Activated naive CD8-positive, alpha-beta T cell treated with anti-CD3 and anti-CD28 coated beads, Interleukin-2, amount 10 ng/mL, durations not matched to agents 7 days and 5 days (primary cell): ENCODE data around the gene ATXN1. TPM values are rescaled to one million over a fixed set of nuclear protein-coding genes. Genes with fewer than 3 reads are reported as not detected.
"Not testable (repeated sequence)": the region's sequence is repeated elsewhere in the genome, so short reads cannot be mapped to it uniquely, and the experiment has no call there.

Experiments
- ATAC-seq: fragments of 150-1000 bp; cut with Tn5 transposase; one replicate; pipeline ENCODE4 v1.10.0; 2021; ENCODE audit warnings: low read depth, moderate library complexity
- POLR2A ChIA-PET: fragments of 350-600 bp; sonication (Branson Sonifier 250); formaldehyde crosslinking; loops from one replicate; lab custom pipeline; 2021; ENCODE audit warnings: antibody characterized with exemption; lab: Charles Lee
- DNase-seq: peaks from one replicate; pipeline ENCODE4 v3.0.0; 2021
- H3K27ac Mint-ChIP-seq: one replicate; pipeline ENCODE4 v1.8.0; 2022; ENCODE audit warnings: mild to moderate bottlenecking, mixed read lengths
- H3K27me3 Mint-ChIP-seq: one replicate; pipeline ENCODE4 v1.8.0; 2022; ENCODE audit warnings: mild to moderate bottlenecking, moderate library complexity, mixed read lengths
- H3K36me3 Mint-ChIP-seq: one replicate; pipeline ENCODE4 v1.8.0; 2021; ENCODE audit warnings: mild to moderate bottlenecking, mixed read lengths
- H3K4me1 Mint-ChIP-seq: one replicate; pipeline ENCODE4 v1.8.0; 2021; ENCODE audit warnings: mixed read lengths
- H3K4me3 Mint-ChIP-seq: one replicate; pipeline ENCODE4 v1.8.0; 2022; ENCODE audit warnings: mild to moderate bottlenecking, moderate library complexity, mixed read lengths
- H3K9me3 Mint-ChIP-seq: one replicate; pipeline ENCODE4 v1.8.0; 2021; ENCODE audit warnings: mixed read lengths
- total RNA-seq, 2 experiments: library from RNA; stranded (reverse); gene quantifications; one replicate each; pipeline ENCODE4 v1.2.3, GENCODE V29; 2021

Gene ATXN1
- total RNA-seq, 2 experiments from 2014 or later: 63.6 to 67.2 TPM

DNA sequence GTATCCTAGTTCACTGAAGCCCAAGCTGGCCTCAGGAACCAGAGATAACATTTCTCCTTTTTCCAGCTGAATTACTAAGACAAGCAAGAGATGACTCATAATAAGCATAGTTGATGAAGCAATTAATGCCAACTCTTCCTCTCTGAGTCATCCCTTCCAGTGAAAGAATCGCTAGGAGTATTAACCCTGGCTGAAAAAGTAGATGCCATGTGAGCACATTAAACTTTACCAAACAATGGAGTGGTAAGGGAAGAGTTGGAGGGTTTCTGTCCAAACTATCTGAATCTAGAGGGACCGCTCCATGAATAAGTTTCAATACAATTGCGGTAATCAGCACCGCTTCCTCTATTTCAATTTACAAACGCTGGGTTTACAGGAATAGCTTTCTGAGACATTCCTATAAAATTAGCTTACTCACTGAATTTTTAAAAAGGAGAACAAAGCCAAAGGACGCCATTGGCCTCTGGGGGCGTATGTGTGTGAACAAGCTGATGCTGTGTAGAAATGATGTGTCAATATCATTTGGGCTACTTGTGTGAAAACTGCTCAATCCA, 48.3 kb downstream of the ATXN1 start:
- peaks cover 25% of the 10 kb centered on the region for H3K4me1 Mint-ChIP-seq
- peak overlapping the region; percentile 88 for H3K27ac Mint-ChIP-seq
- POLR2A ChIA-PET: interaction anchor here (0.9 kb wide), 1 partner anchor 48 kb away, joined by 6 read pairs; the partner anchor contains the start of gene ATXN1
- peak; percentile 19 for ATAC-seq
- H3K9me3 Mint-ChIP-seq: no peaks in the 10 kb centered on the region
- DNase-seq: no peak
- no peaks in the 10 kb centered on the region for H3K27me3 Mint-ChIP-seq
- peaks cover 9% of the 10 kb centered on the region for H3K36me3 Mint-ChIP-seq
- peak overlapping the region; percentile 77 for H3K4me3 Mint-ChIP-seq

DNA sequence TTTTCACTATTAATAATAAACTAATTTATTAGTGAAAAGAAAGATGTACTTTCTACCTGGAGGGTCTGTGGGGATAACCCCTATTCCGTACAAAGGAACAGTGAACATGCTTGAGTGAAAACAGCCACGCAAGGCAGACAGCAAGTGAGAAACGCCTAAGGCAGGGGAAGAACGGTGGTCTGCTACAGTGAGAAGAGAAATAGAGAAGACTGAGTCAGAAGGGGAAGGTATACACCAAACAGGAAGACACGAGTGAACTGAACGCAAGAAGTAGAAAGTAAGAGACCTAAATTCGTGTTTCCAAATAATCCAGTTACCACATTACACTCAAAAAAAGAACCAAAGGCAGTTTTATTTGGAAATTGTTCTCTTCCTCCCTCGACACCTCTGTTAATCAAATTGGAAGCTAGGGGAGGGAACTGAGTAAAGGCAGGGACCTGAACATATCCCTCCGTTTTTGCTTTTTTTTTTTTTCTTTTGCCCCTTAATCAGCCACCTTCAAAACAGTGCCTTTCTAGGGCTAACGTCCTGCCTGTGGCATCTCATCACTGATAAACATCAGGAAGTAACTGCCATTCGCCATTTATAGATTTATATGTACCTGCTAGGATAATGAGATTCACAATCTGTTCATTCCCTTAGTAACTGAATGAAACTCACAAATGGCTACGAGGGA, 48.9 kb downstream of the ATXN1 start:
- POLR2A ChIA-PET: interaction anchor here (0.9 kb wide), 1 partner anchor 49 kb away, joined by 6 read pairs; the partner anchor contains the start of gene ATXN1
- Mint-ChIP-seq H3K27me3 (no peaks in the 10 kb centered on the region), H3K27ac (peak overlapping the region; percentile 88), H3K36me3 (peaks cover 7% of the 10 kb centered on the region), H3K4me3 (peak overlapping the region; percentile 77), H3K4me1 (peaks cover 28% of the 10 kb centered on the region), H3K9me3 (no peaks in the 10 kb centered on the region)
- no peak for DNase-seq
- ATAC-seq: peak; percentile 85

DNA sequence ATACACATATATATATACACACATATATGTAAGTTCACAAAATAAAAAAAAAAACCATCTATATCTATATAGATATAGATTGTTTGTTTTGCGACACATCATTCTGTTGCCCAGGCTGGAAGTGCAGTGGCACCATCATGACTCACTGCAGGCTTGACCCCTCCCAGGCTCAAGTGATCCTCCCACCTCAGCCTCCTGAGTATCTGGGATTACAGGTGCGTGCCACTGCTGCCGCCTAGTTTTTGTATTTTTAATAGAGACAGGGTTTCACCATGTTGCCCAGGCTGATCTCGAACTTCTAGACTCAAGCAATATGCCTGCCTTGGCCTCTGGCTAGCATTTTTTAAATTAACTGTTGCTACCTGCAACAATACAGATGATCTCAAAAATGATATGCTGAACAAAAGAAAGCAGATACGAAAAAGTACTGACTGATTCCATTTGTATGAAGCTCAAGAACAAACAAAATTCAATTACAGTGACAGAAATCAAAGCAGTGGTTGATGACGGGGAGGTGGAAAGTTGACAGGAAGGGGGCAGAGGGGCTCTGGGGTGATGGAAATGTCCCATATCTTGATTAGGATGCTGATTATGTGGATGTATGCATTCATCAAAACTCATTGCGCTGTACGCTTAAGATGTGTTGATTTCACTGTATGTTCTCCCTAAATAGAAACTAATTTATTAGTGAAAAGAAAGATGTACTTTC, 49.6 kb downstream of the ATXN1 start:
- Mint-ChIP-seq H3K4me3 (peak overlapping the region; percentile 77), H3K4me1 (peaks cover 33% of the 10 kb centered on the region), H3K36me3 (peaks cover 9% of the 10 kb centered on the region), H3K27ac (peak overlapping the region; percentile 80), H3K27me3 (no peaks in the 10 kb centered on the region), H3K9me3 (no peaks in the 10 kb centered on the region)
- POLR2A ChIA-PET: no interaction called here
- DNase-seq (no peak), ATAC-seq (no peak)

DNA sequence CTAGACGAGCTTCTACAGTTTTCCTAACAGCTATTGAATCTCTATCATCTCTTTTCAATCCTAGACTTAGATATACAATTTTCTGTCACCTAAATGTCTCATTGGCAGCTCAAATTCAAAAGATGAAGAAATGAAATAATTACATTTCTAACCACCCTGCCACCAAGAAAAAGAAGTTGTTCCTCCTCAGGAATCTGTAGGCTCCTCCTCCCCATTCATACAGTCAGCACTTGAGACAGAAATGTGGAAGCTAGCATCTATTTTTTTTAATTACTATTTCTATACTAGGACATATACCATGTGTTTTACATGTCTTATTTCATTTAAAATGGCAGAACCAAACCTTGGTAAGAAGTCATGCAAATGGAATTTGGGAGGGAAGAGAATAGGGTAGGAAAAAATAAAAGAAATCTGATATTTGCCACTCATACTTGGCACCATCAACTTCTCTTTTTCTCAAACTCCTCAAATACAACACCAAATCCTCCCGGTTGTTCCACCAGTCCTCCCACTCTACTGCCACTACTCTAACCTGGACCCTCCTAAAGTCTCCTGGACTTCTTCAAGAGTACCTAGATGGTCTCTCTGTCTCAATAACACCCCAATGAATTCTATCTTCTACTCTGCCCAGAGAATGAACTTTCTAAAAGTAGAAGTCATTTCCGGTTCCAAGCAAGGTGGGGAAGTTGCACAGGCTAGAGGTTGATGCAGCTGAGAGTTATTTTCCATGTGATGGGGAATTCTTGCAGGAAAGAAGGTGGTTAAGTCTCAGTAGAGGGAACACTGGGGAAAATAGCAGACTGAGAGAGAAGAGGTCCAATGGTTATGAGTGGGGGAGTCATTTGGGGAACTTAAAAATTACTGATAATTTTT, 54.1 kb downstream of the ATXN1 start:
- no peaks in the 10 kb centered on the region for H3K27me3 Mint-ChIP-seq
- H3K4me1 Mint-ChIP-seq: peaks cover 42% of the 10 kb centered on the region
- POLR2A ChIA-PET: no interaction called here
- peak overlapping the region; percentile 26 for H3K4me3 Mint-ChIP-seq
- peaks cover 8% of the 10 kb centered on the region for H3K36me3 Mint-ChIP-seq
- ATAC-seq (no peak), DNase-seq (no peak)
- no peaks in the 10 kb centered on the region for H3K9me3 Mint-ChIP-seq
- H3K27ac Mint-ChIP-seq: no peak overlapping the region

DNA sequence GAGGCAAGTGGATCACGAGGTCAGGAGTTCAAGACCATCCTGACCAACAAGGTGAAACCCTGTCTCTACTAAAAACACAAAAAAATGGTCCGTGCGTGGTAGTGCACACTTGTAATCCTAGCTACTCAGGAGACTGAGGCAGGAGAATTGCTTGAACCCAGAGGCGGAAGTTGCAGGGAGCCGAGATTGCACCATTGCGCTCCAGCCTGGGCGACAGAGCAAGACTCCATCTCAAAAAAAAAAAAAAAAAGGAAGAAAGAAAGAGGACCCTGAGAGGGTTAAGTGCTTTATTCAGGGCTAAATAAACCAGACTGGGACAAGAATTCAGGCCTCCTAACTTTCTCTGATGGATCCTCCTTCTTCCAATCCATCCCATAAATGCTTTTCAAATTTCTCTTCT, 54.8 kb downstream of the ATXN1 start:
- not testable (repeated sequence) for H3K27ac Mint-ChIP-seq, DNase-seq, H3K9me3 Mint-ChIP-seq, ATAC-seq, H3K4me3 Mint-ChIP-seq, H3K36me3 Mint-ChIP-seq, H3K27me3 Mint-ChIP-seq
- POLR2A ChIA-PET: interaction anchor here (0.6 kb wide), 1 partner anchor 9 kb away, joined by 4 read pairs; no protein-coding TSS in a partner anchor
- H3K4me1 Mint-ChIP-seq: peaks cover 37% of the 10 kb centered on the region

DNA sequence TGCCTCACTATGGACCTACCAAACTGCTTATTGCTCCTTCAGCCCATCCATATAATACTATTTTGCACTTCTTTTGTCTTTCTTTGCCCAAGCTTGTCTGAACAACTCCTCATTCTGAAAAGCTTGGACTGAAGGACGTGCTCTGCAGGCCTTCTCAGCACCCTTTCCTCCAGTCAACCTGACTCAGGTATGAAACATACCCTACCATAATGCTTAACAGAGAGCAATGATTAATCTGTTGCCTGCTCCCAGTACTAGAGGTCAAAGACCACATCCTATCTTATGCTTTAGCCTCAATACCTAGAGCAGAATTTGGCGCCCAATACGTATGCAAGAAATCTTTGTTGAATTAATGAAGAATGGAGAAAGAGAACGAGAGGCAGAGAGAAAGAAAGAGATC, 55.2 kb downstream of the ATXN1 start:
- Mint-ChIP-seq H3K27ac (no peak overlapping the region), H3K36me3 (peaks cover 10% of the 10 kb centered on the region), H3K4me1 (peaks cover 37% of the 10 kb centered on the region), H3K9me3 (no peaks in the 10 kb centered on the region), H3K4me3 (no peak overlapping the region), H3K27me3 (no peaks in the 10 kb centered on the region)
- POLR2A ChIA-PET: interaction anchor here (0.6 kb wide), 1 partner anchor 10 kb away, joined by 4 read pairs; no protein-coding TSS in a partner anchor
- ATAC-seq (no peak), DNase-seq (no peak)

DNA sequence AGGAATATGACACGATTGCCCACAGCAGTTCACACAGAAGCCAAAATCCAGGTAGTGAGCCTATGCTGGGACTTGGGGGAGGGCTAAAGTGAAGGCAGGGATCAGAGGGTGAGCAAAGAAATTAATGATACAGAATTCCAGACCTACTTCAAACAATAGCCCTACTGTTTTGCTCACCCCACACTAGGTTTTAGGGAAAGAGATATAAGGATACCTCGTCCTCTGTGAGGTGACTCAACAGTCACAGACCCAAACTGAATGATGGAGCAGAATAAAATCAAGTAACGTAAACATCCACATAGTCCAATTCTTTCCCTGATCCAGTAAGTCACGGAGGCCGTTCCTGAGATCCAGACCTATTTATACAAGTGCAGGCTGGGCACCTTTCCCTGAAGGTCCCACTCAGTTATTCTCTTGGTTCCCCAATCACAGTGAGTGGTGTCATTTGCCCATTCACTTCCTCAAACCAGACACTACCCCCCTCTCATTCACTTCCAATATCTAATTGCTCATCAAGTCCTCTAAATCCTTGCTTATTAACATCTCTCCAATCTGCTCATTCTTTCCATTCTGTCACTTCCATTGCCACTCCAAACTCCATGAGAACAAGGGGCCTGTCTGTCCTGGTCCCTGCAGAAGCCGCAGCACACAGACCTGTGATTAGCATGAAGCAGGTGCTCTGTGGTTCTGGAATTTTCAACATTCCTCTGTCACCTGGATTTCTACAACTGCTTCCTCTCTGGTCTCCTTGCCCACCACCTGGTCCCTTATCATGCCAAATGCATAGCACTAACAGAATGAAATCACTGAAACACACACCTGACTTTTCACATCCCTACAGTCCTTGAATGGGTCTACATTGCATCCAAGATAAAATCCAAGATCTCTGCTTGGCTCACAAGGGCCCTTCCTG, 55.9 kb downstream of the ATXN1 start:
- H3K9me3 Mint-ChIP-seq: no peaks in the 10 kb centered on the region
- no peak overlapping the region for H3K4me3 Mint-ChIP-seq
- ATAC-seq (no peak), DNase-seq (no peak)
- peaks cover 10% of the 10 kb centered on the region for H3K36me3 Mint-ChIP-seq
- POLR2A ChIA-PET: no interaction called here
- H3K4me1 Mint-ChIP-seq: peaks cover 42% of the 10 kb centered on the region
- H3K27ac Mint-ChIP-seq: peak overlapping the region; percentile 23
- H3K27me3 Mint-ChIP-seq: no peaks in the 10 kb centered on the region

DNA sequence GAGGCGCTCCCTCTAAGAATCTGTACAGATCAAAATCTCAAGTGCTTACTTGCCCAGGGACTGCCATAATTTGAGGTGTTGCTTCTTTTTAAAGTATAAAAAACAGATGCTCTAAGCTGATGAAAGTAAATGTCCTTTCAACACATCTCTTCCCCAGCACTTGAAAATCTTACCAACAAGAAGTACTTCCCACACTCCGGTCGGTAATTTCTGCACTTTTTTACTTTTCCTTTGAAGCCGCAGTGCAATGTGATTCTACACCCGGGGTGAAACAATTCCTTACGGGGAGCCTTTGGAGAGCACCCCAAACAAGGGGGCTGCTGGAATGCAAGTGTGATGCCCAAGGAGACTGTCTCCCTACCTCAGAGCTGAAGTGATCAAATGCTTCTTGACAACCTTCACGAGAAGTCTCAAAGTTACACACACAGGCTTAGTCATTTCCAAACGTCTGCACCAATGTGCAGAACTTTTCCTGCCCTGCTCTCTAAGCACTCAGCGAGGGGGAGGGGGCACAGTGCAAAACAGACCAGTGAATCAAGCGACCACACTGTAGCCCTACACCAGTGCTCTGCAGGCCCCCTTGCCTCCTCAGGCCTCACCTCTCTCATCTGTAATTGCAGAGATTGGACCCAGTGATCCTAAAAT, 56.7 kb downstream of the ATXN1 start:
- Mint-ChIP-seq H3K4me3 (peak overlapping the region; percentile 61), H3K4me1 (peaks cover 50% of the 10 kb centered on the region), H3K9me3 (no peaks in the 10 kb centered on the region), H3K36me3 (peaks cover 12% of the 10 kb centered on the region), H3K27me3 (no peaks in the 10 kb centered on the region), H3K27ac (no peak overlapping the region)
- ATAC-seq: peak; percentile 35
- POLR2A ChIA-PET: no interaction called here
- no peak for DNase-seq

DNA sequence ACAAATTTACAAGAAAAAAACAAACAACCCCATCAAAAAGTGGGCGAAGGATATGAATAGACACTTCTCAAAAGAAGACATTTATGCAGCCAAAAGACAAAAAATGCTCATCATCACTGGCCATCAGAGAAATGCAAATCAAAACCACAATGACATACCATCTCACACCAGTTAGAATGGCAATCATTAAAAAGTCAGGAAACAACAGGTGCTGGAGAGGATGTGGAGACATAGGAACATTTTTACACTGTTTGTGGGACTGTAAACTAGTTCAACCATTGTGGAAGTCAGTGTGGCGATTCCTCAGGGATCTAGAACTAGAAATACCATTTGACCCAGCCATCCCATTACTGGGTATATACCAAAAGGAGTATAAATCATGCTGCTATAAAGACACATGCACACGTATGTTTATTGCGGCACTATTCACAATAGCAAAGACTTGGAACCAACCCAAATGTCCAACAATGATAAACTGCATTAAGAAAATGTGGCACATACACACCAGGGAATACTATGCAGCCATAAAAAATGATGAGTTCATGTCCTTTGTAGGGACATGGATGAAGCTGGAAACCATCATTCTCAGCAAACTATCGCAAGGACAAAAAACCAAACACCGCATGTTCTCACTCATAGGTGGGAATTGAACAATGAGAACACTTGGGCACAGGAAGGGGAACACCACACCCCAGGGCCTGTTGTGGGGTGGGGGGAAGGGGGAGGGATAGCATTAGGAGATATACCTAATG, 58.5 kb downstream of the ATXN1 start:
- H3K27me3 Mint-ChIP-seq, ATAC-seq, DNase-seq, H3K9me3 Mint-ChIP-seq, POLR2A ChIA-PET, H3K4me3 Mint-ChIP-seq, H3K27ac Mint-ChIP-seq: not testable (repeated sequence)
- Mint-ChIP-seq H3K36me3 (peaks cover 12% of the 10 kb centered on the region), H3K4me1 (peaks cover 64% of the 10 kb centered on the region)

DNA sequence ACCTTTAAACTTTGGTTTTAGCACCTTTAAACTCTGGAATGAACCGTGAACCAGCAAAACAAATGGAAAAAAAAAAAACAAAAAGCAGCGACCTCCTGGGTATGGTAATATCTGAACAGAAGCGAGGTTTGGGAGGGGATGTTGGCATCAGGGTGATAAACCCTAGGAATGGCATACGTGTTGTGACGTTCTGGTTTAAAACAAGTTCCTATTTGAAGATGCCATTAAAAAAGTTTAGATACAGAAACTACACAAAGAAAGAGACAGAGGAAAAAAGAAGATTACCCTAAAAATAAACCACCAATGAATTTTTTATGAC, 60.4 kb downstream of the ATXN1 start:
- no peaks in the 10 kb centered on the region for H3K9me3 Mint-ChIP-seq
- H3K36me3 Mint-ChIP-seq: peaks cover 6% of the 10 kb centered on the region
- no peaks in the 10 kb centered on the region for H3K27me3 Mint-ChIP-seq
- H3K4me3 Mint-ChIP-seq: peak overlapping the region; percentile 81
- peak; percentile 10 for ATAC-seq
- no peak for DNase-seq
- H3K4me1 Mint-ChIP-seq: peaks cover 55% of the 10 kb centered on the region
- POLR2A ChIA-PET: interaction anchor here (0.9 to 1.0 kb wide), 2 partner anchors 280 to 900 kb away, joined by 3 read pairs; no protein-coding TSS in a partner anchor
- H3K27ac Mint-ChIP-seq: peak overlapping the region; percentile 82

DNA sequence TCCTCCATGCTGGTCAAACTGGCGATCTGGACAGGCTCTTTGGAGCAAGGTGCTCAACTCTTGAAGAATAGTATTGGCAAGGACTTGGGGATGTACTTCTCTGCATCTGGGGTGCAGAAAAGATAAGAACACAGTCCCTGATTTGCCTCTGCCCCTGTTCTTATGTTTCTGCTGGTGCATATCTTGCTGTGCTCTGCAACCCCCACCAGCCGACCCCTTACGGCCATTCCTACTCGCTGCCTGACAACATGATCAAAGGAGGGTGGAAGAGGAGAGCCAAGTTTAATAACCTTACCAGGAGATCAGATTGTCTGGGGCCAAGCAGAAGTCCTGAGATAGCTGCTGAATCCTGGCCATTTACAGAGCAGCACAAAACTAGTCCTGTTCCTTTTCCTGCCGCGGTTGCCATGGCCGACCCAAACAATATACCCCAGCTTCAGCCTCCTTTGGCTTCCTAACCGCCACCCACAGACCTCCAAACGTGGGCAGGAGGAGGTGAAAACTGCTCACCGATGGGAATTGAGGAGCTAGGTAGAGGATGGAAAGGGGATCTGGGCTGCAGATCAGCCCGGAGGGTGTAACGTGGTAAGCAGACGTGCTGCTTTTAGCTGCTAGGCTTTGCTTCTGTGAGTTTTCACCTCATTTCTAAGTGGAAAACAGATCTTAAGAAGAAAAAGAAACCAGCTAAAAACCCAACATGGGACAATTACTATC, 60.9 kb downstream of the ATXN1 start:
- peak; percentile 62 for DNase-seq
- peak; percentile 56 for ATAC-seq
- Mint-ChIP-seq H3K27ac (peak overlapping the region; percentile 82), H3K4me3 (peak overlapping the region; percentile 81), H3K36me3 (peaks cover 4% of the 10 kb centered on the region), H3K9me3 (no peaks in the 10 kb centered on the region), H3K4me1 (peaks cover 51% of the 10 kb centered on the region), H3K27me3 (no peaks in the 10 kb centered on the region)
- POLR2A ChIA-PET: interaction anchor here (0.9 to 1.0 kb wide), 2 partner anchors 280 to 901 kb away, joined by 3 read pairs; no protein-coding TSS in a partner anchor
